Body of pancreas (tissue), 4 donors: ENCODE results near the gene HLX.

Experiments used
- CTCF ChIP-seq, 7 experiments: fragments of 450-650 bp in 4 of 7; fragments of 200-600 bp in 3 of 7; sonication (generic) in 3 of 7; IDR thresholded peaks; one replicate each; pipeline ENCODE4 v1.5.1; 2016 to 2019; ENCODE audit warnings: antibody characterized with exemption in 7 of 7
- POLR2A ChIP-seq, 3 donors: fragments of 450-650 bp; IDR thresholded peaks; one replicate each; pipeline ENCODE4 v1.6.1; 2016; ENCODE audit warnings: antibody characterized with exemption in 3 of 3, mild to moderate bottlenecking in 2 of 3

GRCh38 chr1:220891224-220892085, 12.2 kb downstream of the HLX start:
- TF ChIP-seq CTCF (IDR thresholded peaks at IDR 0.05) (no peak), POLR2A (IDR thresholded peaks at IDR 0.05) (no peak)
